NCI-H1417 (cell line): ENCODE data around the gene TMEM134.
A peak's percentile ranks its signal among the peaks of the same experiment; 100 is the strongest.

Experiments
- DNase-seq, 3 experiments: peaks; one replicate each; lab custom pipeline; 2025; lab: John Stamatoyannopoulos, UW

Gene TMEM134

DNA sequence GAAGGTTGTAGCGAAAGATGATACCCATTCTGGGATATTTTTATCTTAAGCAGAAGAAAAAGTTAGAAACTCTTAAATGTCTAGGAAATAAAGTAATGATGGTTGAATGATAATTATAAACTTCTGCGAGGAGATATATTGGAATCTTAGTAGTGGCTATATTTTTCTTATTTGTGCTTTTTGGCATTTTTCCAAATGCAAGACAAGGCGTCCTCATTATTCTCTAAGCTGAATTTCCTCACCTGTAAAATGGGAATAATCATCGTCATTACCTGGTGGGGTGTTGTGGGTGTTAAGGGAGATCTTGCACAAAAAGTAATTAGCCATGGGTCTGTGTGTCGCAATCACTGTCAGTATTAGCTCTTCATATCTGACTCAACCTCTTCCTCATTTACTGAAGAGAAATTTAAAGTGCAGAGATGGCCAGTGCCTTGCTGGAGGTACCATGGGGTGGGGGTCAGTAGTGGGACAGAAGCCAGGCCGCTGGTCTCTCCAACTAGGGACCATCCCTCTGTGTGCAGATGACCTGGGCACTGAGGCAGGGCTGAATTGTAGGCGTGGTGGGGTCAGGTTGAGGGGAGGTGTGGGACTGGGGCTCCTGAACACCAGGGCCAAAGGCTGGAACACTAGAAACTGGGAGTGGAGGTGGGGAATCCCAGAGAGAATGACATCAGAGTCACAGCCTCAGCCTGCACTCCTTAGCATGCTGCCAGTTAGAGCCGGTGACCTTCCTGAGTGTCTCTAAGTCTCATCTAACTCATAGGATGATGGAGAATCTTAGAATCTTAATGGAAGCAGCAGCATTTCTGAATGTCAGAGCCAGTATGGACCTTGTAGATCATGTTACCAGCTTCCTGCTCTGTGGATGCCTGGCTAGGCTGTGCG lies 32.0 kb upstream of the TMEM134 start:
- DNase-seq: no peak

DNA sequence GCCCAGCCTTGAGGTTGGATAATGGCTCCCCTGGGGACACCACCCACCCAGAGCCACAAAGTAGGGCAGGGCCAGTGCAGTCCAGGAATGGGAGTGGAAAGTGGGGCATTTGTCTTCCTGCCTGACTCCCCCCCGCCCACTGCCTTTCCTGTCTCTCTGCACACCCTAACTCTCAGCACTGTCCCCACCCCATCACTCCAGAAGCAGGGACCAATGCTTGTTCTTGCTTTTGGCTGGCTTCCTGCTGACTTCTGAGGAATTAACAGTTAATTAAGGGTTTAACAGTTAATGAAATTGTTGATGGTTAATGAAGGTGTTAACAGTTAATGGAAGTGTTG lies 31.4 kb upstream of the TMEM134 start:
- peak in 1 of 3 experiments; percentile 21 for DNase-seq

DNA sequence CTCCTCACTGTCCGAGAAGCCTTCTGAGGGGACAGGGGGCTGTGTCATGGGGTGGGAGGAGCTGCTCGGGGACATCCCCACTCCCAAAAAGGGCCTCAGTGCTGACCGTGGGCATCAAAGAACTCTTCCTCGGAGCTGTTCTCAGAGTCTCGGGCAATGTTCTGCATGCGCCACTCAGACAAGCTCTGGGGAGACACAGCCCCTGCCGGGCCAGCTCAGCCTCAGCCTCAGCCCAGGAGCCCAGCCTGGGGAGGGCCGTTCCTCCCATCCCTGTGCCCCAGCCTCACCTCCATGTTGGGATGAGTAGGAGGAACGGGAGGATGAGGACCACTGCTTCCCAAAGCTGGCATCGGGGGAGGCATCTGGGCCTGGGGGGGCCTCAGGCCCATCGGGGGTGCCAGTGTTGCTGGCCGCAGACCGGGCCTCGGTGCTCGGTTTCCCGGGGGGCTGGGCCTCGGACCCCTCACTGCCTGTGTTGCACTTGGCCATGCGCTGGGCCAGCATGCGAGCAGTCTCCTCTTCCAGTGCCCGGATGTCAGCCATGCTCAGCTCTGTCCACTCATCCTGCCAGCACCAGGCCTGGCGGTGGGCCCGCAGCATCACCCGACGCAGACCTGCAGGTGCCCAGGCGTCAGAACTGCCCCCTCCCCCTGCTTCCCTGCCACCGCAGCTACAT lies 30.9 kb upstream of the TMEM134 start:
- no peak for DNase-seq

DNA sequence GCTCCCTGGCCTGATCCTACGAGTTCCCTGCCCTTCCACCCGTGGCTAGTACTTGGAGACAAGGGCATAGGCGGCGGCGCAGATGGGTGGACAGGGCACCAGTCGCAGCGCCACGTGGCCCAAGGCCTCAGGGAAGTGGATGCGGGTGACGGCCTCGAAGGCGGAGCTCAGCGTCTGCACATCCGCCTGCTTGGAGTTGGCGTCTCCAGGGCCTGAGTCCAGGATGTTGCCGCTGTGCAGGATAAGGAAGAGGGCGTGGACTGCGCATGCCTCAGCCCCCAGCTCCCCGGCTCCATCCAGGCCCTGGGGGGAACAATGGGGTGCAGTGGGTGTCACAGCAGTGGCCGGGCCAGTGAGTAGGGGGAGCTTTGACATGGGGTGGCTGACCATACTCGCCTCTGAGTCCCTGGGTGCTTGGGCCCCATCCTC lies 29.5 kb upstream of the TMEM134 start:
- DNase-seq: no peak

DNA sequence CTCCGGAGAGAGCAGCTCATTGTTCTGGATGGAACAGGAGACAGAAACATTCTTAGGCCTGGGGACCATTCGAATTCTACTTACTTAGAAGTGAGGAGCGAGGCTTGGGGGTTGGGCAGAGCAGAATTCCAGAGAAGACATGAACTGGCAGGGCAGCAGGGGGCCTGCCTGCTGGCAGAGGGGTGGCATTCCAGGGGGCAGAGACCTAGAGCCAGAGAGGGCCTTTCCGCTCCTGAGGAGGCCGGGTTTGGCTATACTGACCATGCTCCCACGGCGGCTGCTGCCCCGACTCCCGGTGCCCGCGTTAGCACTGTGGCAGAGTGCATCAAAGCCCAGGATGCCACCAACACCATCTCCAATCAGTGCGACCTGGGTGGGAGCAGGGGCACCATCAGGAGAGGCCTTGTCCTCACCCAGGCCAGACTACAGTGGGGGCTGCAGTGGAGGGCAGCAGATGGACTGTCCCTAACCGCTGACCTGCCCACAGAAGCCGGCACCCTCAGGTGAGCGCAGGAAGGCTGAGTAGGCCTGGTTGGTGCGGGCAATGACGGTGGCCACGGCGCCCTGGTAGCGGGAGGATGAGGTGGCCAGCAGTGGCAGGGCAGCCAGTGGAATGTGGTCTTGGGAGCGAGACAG lies 28.7 kb upstream of the TMEM134 start:
- no peak for DNase-seq

DNA sequence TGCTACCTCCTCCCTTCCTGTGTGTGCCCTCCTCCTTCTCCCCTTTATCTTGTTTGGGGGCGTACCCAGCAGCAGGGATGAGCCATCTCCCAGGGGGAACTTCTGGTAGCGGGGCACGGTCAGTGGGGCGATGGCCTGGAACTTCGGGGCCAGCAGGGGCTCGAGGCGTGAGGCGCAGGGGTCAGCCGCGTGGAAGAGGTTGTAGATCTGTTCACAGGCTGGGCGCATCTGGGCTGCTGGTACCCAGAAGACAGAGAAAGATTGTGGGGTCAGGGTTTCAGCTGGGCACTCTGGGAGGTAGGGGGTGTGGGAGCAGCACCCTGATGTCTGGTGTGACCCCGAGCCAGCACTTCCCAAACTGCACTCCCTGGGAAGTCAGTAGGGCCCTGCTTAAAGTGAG lies 27.1 kb upstream of the TMEM134 start:
- no peak for DNase-seq

DNA sequence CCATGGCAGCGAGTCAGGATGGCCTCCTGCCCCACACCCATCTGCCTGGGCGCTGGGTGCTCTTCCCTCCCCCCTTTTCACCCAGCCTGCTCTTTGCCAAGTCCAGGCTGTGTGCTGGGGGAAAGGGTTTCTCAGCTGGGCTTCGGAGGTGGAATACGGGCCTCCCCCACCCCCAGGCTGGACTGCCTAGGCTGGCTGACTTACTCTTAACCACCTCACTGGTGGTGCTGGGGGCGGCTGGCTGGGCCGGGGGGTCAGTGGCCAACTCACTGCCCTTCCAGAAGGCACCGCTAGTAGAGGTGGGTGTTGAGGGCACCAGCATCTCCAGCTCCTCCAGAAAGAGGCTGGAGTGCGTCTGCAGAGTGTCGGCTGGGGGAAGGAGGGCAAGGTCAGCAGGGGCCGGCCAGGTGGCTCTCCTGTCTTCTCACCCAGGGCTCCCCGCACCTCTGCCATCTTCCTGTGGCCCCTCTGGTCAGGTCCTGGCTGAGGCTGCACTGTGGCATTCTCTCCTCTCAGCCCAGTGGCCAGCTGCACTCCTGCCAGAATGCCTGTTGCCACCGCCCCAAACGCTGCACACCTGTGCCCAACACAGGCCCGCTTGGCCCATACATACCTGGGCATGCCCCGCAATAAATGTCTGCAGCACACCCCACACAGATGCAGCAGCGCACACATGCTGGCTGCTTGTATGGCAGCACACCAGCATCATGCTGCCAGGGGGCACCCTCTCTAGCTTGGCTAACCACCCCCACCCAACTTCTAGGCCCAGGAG lies 26.4 kb upstream of the TMEM134 start:
- DNase-seq: no peak

DNA sequence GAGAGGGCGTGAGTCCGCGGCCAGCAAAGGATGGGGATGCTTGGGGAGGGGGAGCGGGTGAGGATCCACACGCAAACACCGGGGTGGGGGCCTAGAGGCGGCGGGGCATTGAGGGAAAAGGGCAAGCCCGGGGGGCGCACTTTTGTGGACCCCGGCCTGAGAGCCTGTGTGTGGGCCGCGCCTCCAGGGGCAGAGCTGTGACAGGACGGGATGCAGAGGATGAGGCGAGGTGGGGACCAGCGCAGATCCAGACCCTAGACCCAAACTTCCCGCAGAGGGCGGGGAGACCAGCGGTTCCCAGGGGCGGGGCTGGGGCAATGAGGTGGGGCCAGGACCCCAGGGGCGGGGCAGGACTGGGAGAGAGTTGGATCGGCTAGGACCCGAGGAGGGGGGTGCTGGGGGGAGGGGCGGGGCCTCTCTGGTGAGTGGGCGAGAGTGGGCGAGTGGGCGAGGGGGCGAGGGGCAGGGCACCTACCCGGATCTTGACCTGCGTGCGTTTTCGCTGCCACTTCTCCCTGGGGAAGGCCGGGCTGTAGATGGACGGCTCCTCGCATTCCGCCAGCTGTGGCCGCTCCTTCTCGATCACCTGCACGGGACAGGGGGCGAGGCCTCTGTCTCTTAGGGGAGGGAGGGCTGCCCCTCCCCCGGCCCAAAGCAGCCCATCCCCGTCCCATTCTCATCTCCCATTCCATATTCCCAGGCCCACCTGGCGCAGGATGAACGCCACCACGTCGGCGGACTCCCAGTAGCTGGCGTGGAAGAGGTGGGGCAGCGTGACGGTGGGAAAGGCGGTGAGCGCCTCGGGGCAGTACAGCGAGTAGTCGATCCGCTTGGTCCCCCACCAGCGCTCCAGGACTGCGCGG lies 25.6 kb upstream of the TMEM134 start:
- DNase-seq: no peak

DNA sequence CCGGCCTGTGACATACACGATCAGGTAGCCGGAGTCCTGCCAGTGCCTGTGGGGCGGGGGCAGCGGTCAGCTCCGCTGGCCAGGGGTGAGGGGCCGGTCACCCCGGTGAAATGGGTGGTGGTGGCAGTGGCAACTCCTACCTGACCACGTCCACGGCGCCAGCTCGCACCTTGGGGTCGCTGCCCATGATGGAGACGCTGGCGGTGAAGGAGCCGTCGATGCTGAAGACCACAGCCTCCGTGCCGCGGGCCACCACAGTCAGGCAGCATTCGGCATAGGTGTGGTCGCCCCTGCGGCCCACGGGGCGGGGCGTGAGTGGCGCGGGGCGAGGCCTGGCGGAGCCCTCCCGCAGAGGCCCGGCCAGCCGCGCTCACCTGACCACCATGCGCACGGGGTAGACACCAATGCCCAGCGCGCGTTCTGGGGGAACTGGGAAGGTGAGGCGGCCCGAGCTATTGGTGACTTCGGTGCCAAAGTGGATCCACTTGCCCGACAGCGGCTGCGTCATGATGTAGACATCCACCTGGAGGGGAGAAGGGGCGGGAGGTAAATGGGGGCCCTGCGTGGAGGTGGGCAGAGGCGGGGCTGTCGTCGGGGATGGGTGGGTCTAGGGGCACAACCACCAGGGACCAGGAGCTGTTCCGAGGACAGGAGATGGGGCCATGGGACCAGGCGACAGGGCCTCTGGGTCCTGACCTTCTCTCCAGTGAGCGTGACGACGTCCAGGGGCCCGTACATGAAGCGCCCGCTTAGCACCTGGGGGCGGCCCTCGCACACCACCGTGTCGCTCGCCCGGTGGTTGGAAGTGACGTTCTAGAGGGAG lies 24.7 kb upstream of the TMEM134 start:
- DNase-seq: no peak

DNA sequence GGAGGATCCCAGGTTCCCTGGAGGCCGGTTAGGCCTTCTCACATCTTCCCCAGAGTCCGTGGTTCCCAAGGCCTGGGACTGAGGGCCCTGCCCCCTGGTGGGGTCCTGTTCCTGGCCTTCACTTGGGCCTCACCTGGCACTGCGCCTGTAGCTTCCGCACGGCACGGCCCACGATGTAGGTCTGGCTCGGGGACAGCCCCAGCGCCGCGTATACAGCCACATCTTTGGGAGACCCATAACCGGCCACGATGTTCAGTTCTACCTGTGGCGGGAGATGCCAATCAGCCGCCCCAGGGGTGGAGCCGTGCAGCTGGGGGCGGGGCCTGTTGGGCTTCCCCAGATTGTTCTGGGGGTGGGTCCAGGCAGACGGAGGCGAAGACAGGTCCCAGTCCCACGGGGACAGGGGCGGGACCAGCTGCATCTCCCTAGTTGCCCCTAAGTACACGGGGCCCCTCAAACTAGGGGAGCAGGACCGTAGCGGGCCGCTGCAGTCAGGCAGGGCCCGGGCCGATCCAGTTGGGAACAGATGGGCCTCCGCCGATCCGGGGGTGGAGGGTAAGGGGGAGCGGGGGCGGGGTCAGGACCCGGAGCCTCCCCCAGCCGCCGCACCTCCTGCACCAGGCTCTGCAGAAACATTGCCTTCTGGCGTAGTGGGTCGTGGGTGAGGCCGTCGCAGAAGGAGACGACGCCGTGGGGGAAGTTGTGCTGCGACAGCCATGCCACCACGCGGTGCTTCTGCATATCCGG lies 23.9 kb upstream of the TMEM134 start:
- DNase-seq: no peak

DNA sequence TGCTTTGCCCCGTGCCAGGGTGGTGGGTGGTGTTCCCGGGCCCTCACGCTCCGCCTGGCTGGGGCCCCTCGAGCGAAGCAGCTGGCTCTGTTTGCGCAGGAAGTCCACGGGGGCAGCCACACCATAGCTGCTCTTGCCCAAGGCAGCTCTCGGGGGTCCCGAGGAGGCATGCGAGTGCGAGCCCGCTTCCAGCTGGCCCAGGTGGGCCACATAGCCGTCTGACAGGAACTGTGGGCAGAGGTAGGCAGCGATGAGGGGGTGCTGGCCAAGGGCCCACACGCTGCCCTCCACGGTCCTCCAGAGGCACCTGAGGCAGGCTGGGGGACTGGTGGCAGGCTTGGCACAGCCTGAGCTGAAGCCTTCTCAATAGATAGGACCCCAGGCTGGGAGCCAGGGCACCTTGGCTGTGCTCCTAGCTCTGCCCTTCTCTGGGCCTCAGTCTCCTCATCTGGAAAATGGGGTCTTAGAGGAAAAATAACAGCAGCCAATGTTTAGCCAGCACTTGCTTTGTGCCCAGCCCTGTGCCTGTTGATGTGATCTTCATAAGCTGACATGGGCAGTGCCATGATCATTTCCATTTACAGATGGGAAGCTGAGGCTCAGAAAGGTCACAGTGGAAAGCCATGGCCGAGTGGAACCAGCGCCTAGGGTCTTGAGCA lies 23.1 kb upstream of the TMEM134 start:
- no peak for DNase-seq

DNA sequence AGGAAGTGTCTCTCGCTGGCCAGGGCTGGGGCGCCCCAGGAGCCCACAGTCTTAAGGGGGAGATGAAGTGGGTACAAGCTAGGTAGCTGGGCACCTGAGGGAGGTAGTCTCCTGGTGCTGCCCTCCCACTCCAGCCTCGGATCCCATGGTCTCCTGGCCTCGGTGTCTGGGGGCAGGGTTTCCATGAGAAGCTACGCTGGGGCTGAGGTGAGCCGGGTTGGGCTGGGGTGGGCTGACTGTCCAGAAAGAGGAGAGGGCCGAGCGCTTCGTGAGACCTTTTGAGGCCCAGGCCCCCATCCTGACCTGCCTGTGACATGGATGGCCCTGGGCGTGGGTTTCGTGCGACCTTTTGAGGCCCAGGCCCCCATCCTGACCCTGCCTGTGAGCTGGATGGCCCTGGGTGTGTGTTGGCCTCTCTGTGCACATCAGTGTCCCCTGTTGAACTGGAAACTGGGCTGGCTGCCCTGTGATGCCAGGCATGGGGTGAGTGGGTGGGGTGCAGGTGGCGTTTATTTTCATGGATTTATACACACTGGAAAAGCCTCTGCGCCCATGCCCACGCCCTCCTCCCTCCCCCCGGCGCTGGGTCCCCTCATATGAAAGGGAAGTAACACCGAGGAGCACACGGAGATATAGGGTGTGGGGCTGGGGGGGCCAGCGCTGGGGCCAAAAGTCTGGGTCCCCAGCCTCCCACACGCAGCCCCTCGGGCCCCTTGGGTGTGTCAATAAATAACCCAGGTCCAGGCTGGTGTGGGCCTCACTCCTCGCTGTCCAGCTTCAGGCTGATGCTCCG lies 22.4 kb upstream of the TMEM134 start:
- no peak for DNase-seq

DNA sequence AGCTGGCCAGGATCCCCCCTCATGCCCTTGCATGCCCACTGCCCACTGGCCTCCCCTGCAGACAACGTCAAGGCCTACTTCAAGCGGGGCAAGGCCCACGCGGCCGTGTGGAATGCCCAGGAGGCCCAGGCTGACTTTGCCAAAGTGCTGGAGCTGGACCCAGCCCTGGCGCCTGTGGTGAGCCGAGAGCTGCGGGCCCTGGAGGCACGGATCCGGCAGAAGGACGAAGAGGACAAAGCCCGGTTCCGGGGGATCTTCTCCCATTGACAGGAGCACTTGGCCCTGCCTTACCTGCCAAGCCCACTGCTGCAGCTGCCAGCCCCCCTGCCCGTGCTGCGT lies 21.6 kb upstream of the TMEM134 start:
- no peak for DNase-seq

DNA sequence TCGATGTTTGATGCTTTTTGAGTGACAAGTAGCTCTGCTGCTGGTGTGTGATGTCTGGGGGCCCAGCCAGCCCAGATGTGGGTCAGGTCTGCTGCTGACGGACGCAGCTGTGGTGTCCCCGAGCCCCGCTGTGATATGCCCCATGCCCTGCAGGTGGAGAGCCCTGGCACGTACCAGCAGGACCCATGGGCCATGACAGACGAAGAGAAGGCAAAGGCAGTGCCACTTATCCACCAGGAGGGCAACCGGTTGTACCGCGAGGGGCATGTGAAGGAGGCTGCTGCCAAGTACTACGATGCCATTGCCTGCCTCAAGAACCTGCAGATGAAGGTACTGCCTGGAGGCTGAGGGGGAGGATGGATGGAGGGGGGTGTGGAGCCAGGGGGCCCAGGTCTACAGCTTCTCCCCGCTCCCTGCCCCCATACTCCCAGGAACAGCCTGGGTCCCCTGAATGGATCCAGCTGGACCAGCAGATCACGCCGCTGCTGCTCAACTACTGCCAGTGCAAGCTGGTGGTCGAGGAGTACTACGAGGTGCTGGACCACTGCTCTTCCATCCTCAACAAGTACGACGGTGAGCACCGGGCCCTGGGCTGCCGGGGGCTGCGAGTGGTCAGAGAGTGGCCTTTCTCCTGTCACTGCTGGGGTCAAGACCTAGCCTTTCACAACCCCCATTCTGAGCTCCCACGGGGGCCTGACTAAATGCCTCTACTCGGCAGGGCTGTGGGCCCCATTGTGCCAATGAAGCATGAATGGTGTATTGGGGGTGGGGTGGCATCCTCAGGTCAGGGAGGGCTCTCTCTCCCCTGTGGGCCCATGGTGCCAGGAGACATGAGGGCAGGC lies 21.1 kb upstream of the TMEM134 start:
- no peak for DNase-seq

DNA sequence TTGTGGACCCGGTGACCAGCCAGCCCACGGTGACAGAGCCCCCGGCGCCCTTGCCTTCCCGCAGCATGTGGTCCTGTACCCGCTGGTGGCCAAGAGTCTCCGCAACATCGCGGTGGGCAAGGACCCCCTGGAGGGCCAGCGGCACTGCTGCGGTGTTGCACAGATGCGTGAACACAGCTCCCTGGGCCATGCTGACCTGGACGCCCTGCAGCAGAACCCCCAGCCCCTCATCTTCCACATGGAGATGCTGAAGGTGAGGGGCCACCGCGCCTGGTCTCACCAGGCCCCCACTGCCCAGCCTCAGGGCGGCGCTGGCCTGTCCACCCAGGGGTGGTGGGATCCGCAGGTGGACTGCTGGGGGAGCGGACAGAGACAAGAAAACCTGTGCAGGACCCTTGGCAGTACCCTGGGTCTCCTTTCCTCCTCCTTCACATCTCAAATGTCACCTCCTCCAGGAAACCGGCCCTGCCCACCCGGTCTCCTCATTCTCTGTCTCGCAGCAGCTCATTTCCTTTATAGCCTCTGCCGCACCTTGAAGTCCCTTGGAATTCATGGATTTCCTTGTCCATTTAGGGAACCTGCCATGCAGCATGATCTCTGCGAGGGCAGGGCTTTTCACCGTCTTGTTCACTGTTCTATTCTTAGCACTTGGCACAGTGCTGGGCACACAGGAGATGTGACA lies 20.3 kb upstream of the TMEM134 start:
- no peak for DNase-seq

DNA sequence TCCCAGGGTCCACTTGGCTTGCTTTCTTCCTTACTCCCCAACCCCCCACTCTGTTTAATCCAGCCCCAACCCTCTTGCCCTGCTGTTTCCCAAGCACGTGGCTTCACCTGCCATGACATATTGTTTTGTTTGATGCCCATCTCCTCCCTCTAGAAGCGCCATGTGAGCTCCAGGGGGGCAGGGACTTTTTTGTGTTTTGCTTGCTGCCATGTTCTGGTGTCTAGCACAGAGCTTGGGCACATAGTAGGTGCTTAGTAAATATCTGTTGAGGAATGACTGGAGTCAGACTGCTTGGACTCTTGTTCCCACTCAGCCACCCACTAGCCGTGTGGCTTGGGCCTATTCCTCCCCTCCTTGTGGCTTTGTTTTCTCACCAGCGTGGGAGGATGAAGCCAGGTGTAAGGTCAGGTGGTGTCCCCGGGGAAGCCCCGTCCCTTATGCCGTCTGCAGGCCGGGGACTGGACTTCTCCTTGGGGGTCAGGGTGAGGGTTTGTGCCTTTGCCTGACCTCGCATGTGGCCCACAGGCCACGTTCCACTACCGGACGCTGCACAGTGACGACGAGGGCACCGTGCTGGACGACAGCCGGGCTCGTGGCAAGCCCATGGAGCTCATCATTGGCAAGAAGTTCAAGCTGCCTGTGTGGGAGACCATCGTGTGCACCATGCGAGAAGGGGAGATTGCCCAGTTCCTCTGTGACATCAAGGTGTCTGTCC lies 17.6 kb upstream of the TMEM134 start:
- no peak for DNase-seq
